ENCODE measurements around the gene PYM1. TPM values are rescaled to one million over a fixed set of nuclear protein-coding genes. Genes with fewer than 3 reads are reported as not detected.
"Not testable (repeated sequence)": the region's sequence is repeated elsewhere in the genome, so short reads cannot be mapped to it uniquely, and the experiment has no call there.

The PYM1 gene
- total RNA-seq, 1 donor from 2014 or later, result 18.2 TPM

DNA sequence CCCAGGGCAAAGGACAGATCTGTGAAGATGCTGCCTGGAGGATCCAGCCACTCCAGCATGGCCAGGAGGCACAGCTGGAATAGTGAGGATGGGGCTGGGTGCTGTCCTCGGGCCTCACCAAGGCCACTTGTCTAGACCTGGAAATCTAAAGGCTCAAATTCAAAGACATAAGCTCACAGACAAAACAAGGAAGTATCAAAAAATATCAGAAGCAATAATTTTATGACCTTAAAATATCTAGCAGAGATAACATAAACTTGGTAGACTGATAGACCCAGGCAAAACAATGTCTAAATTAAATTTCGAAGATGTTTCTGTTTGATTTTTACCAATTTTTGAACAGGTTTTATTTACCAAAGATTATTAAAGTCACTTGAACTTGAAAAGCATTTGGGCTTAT, 62.4 kb downstream of the PYM1 start:
- Mint-ChIP-seq H3K36me3 (ENCODE audit: unreplicated experiment) (no peaks in the 10 kb centered on the region), H3K27ac (ENCODE audit: unreplicated experiment) (no peak overlapping the region), H3K27me3 (ENCODE audit: unreplicated experiment) (no peaks in the 10 kb centered on the region), H3K4me3 (ENCODE audit: unreplicated experiment) (no peak overlapping the region), H3K9me3 (ENCODE audit: unreplicated experiment) (peaks cover 4% of the 10 kb centered on the region), H3K4me1 (ENCODE audit: unreplicated experiment) (no peaks in the 10 kb centered on the region)
- no peak for DNase-seq (ENCODE audit: extremely low spot score, unreplicated experiment)
- TF ChIP-seq, protein P1, sequence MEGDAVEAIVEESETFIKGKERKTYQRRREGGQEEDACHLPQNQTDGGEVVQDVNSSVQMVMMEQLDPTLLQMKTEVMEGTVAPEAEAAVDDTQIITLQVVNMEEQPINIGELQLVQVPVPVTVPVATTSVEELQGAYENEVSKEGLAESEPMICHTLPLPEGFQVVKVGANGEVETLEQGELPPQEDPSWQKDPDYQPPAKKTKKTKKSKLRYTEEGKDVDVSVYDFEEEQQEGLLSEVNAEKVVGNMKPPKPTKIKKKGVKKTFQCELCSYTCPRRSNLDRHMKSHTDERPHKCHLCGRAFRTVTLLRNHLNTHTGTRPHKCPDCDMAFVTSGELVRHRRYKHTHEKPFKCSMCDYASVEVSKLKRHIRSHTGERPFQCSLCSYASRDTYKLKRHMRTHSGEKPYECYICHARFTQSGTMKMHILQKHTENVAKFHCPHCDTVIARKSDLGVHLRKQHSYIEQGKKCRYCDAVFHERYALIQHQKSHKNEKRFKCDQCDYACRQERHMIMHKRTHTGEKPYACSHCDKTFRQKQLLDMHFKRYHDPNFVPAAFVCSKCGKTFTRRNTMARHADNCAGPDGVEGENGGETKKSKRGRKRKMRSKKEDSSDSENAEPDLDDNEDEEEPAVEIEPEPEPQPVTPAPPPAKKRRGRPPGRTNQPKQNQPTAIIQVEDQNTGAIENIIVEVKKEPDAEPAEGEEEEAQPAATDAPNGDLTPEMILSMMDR (IDR thresholded peaks at IDR 0.05), result no peak

DNA sequence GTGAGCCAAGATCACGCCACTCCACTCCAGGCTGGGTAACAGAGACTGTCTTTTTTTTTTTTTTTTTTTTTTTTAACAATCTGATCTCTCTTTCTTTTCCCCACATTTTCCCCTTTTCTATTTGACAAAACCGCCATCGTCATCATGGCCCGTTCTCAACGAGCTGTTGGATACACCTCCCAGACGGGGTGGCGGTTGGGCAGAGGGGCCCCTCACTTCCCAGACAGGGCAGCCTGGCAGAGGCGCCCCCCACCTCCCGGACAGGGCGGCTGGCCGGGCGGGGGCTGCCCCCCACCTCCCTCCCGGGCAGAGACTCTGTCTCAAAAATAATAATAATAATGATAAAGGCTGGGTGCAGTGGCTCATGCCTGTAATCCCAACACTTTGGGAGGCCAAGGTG, 64.8 kb downstream of the PYM1 start:
- not testable (repeated sequence) for H3K27me3 Mint-ChIP-seq (ENCODE audit: unreplicated experiment); H3K4me1 Mint-ChIP-seq (ENCODE audit: unreplicated experiment); DNase-seq (ENCODE audit: extremely low spot score, unreplicated experiment); H3K27ac Mint-ChIP-seq (ENCODE audit: unreplicated experiment); H3K4me3 Mint-ChIP-seq (ENCODE audit: unreplicated experiment); H3K9me3 Mint-ChIP-seq (ENCODE audit: unreplicated experiment); H3K36me3 Mint-ChIP-seq (ENCODE audit: unreplicated experiment)

DNA sequence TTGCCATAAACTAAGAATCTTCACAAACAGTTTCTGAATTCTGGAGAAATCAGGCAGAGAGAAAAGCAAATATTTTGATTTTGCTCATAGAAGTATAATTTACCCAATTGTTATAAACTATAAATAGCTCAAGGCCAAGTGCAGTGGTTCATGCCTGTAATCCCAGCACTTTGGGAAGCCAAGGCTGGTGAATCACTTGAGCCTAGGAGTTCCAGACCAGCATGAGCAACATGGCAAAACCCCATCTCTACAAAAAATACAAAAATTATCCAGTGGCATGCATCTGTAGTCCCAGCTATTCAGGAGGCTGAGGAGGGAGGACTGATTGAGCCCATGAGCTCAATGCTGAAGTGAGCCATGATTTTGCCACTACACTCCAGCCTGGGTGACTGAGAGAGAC, 65.4 kb downstream of the PYM1 start:
- peaks cover 4% of the 10 kb centered on the region for H3K9me3 Mint-ChIP-seq (ENCODE audit: unreplicated experiment)
- H3K4me1 Mint-ChIP-seq (ENCODE audit: unreplicated experiment), result no peaks in the 10 kb centered on the region
- DNase-seq (ENCODE audit: extremely low spot score, unreplicated experiment), result no peak
- H3K27ac Mint-ChIP-seq (ENCODE audit: unreplicated experiment), result no peak overlapping the region
- H3K36me3 Mint-ChIP-seq (ENCODE audit: unreplicated experiment), result no peaks in the 10 kb centered on the region
- H3K27me3 Mint-ChIP-seq (ENCODE audit: unreplicated experiment), result no peaks in the 10 kb centered on the region
- no peak overlapping the region for H3K4me3 Mint-ChIP-seq (ENCODE audit: unreplicated experiment)
- TF ChIP-seq, protein P1 (IDR thresholded peaks at IDR 0.05), result no peak

DNA sequence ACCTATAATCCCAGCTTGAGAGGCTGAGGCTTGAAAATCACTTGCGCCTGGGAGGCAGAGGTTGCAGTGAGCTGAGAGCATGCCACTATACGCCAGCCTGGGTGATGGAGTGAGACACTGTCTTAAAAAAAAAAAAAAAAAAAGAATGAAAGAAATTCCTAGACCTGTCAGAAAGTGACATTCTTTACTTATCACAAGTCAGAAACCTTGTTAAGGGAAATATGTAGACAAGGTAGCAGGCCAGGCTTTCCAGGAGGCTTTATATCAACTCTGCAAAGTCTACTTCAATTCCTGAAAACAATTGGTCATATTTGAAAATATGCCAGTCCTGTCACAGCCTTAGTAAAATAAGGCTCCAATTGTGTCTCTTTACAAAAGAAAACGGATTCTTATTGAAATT, 65.8 kb downstream of the PYM1 start:
- no peak overlapping the region for H3K4me3 Mint-ChIP-seq (ENCODE audit: unreplicated experiment)
- DNase-seq (ENCODE audit: extremely low spot score, unreplicated experiment), result no peak
- H3K4me1 Mint-ChIP-seq (ENCODE audit: unreplicated experiment), result no peaks in the 10 kb centered on the region
- H3K27ac Mint-ChIP-seq (ENCODE audit: unreplicated experiment), result no peak overlapping the region
- no peaks in the 10 kb centered on the region for H3K36me3 Mint-ChIP-seq (ENCODE audit: unreplicated experiment)
- TF ChIP-seq, protein P1 (IDR thresholded peaks at IDR 0.05), result no peak
- H3K9me3 Mint-ChIP-seq (ENCODE audit: unreplicated experiment), result peaks cover 4% of the 10 kb centered on the region
- no peaks in the 10 kb centered on the region for H3K27me3 Mint-ChIP-seq (ENCODE audit: unreplicated experiment)

DNA sequence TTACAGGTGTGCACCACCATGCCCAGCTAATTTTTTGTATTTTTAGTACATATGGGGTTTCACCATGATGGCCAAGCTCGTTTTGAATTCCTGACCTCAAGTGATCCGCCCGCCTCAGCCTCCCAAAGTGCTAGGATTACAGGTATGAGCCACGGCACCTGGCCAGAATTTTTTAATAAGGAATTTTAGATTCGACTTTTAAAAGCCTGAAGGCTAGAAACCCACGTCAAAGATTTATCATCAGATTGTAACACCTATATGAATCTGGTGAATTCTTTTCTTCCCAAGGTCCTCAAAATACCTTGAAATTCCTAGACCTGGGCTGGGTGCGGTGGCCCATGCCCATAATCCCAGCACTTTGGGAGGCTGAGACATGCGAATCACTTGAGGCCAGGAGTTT, 66.3 kb downstream of the PYM1 start:
- H3K9me3 Mint-ChIP-seq (ENCODE audit: unreplicated experiment), result peaks cover 4% of the 10 kb centered on the region
- H3K27me3 Mint-ChIP-seq (ENCODE audit: unreplicated experiment), result no peaks in the 10 kb centered on the region
- no peak overlapping the region for H3K4me3 Mint-ChIP-seq (ENCODE audit: unreplicated experiment)
- H3K4me1 Mint-ChIP-seq (ENCODE audit: unreplicated experiment), result no peaks in the 10 kb centered on the region
- TF ChIP-seq, protein P1 (IDR thresholded peaks at IDR 0.05), result no peak
- DNase-seq (ENCODE audit: extremely low spot score, unreplicated experiment), result no peak
- H3K27ac Mint-ChIP-seq (ENCODE audit: unreplicated experiment), result no peak overlapping the region
- H3K36me3 Mint-ChIP-seq (ENCODE audit: unreplicated experiment), result no peaks in the 10 kb centered on the region

DNA sequence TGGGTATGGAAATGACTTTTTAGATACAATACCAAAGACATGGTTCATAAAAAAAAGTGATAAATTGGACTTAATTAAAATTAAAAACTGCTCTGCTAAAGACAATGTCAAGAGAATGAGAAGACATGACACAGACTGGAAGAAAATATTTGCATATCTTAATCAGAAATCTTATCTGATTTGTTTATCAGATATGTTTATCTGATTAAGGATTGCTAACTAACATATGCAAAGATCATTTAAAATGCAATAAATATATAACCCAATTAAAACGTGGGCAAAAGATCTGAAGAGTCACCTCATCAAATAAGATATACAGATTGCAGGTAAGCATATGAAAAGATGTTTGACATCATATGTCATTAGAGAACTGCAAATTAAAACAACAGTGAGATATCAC, 75.0 kb downstream of the PYM1 start:
- TF ChIP-seq, protein P1 (IDR thresholded peaks at IDR 0.05), result no peak
- Mint-ChIP-seq H3K4me1 (ENCODE audit: unreplicated experiment) (peaks cover 9% of the 10 kb centered on the region), H3K4me3 (ENCODE audit: unreplicated experiment) (no peak overlapping the region), H3K27ac (ENCODE audit: unreplicated experiment) (no peak overlapping the region), H3K36me3 (ENCODE audit: unreplicated experiment) (no peaks in the 10 kb centered on the region), H3K27me3 (ENCODE audit: unreplicated experiment) (no peaks in the 10 kb centered on the region), H3K9me3 (ENCODE audit: unreplicated experiment) (no peaks in the 10 kb centered on the region)
- DNase-seq (ENCODE audit: extremely low spot score, unreplicated experiment), result no peak
